ENCODE measurements around the gene GRK5.
"Not testable (repeated sequence)": the region's sequence is repeated elsewhere in the genome, so short reads cannot be mapped to it uniquely, and the experiment has no call there.

GRK5 gene

DNA sequence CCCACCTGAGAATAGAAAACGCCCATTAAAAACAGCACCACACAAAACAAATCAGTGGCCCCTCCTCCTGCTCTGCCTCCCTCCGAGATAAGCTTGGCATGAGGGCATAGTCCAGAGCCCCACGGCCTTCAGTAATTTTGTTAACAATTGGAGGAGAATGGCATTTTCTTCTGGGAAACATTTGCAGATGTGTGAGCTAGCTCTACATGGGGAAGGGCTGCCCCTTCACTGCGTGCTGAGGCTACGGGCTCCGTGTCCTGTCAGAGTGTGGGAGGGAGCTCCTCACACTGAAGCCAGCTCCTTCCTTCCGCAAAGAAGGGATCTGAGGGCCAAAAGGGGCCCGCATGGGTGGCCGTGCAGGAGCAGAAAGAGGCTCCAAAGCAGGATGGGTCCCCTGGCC is 15.2 kb downstream of the GRK5 start:
- no peak for DNase-seq (ENCODE audit: low read depth)

DNA sequence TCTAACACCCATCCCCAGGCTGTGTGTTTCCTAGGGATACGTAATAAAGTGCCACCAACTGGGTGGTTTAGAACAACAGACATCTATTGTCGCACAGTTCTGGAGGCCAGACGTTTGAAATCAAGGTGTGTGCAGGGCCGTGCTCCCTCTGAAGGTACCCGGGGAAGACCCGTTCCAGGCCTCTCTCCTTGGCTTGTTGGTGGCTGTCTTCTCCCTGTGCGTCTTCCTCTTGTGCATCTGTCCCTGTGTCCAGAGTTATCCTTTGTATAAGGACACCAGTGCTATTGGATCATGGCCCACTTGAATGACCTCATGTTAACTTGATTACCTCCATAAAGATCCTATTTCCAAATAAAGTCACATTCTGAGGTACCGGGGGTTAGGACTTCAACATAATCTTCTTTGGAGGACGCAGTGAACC is 15.6 kb downstream of the GRK5 start:
- DNase-seq (ENCODE audit: low read depth) = no peak

DNA sequence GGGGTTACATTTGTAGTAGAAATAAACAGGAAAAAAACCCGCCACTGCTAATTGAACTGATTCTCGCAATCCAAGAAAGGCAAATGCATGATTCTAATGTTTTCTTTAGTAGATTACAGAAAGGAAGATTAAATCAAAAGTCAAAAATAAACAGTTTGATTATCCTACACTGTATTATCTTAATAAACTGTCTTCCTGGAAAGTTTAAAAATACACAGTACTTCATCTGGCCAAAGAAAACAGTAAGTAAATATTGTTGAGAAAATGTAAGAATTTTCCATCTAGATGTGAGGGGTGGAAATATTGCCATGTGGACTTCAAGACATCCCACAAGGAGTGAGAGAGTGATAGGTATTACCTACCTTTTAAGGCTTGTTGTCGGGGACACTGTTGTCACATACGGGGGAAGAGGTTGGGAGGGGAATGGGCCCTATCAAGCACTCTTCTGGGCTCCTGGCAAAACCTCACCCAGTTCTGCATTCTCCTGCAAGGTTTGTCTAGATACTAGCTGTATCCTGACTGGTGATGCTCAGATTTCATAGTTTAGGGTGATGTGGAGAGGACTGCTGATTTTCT is 17.8 kb downstream of the GRK5 start:
- DNase-seq (ENCODE audit: low read depth) = peak; percentile 46

GRCh38 chr10:119227825-119228224 is 20.5 kb downstream of the GRK5 start:
- no peak for DNase-seq (ENCODE audit: low read depth)

DNA sequence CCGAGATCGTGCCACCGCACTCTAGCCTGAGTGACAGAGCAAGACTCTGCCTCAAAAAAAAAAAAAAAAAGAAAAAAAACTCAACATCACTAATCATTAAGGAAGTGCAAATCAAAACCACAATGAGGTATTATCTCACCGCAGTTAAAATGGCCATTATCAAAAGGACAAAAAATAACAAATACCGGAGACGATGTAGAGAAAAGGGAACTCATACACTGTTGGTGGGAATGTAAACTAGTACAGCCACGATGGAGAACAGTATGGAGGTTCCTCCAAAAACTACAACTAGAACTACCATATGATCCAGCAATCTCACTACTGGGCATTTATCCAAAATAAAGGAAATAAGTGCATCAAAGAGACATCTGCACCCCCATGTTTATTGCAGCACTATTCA is 24.3 kb downstream of the GRK5 start:
- DNase-seq (ENCODE audit: low read depth) = no peak

DNA sequence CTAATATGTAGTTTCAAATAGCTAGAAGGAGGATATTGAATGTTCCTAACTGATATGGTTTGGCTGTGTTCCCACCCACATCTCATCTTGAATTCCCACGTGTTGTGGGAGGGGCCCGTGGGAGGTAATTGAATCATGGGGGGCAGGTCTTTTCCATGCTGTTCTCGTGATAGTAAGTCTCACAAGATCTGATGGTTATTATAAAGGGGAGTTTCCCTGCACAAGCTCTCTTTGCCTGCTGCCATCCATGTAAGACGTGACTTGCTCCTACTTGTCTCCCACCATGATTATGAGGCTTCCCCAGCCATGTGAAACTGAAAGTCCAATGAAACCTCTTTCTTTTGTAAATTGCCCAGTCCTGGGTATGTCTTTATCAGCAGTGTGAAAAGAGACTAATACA is 25.1 kb downstream of the GRK5 start:
- not testable (repeated sequence) for DNase-seq (ENCODE audit: low read depth)

DNA sequence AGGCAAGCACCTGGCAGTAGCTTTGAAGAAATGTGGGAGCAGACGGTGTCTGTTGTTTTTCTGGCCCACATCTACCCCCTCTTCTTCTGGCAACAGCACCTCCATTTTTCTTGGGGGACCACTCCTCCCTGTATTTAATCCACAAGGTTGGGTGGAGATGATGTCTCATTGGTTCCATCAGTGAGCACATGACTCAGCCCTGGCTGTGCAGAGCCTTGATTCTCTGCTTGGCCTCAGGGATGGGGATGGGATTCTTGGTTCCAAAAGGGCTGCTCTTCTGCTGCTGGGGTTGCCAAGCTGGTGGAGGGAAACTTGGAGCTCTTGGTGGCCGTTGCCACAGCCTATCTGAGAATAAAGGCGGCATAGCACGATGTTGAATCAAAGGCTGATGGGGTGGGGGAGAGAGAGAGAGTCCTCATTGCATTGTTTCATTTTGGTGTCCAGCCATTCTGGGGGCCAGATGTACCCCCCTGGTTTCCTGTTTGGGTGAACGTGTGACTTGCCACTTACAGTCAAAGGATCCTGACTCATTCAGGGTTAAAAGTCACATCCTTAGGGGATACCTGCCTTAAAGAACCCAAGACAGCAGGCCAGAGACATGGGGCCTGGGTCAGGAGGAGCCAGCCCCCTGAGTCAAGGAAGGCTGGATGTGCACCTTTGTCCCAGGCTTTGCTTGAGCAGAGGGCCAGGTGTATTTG is 25.9 kb downstream of the GRK5 start:
- no peak for DNase-seq (ENCODE audit: low read depth)

- peak; percentile 32 for DNase-seq (ENCODE audit: low read depth)
Observed at GRCh38 chr10:119233821-119234220, 26.4 kb downstream of the GRK5 start.

DNA sequence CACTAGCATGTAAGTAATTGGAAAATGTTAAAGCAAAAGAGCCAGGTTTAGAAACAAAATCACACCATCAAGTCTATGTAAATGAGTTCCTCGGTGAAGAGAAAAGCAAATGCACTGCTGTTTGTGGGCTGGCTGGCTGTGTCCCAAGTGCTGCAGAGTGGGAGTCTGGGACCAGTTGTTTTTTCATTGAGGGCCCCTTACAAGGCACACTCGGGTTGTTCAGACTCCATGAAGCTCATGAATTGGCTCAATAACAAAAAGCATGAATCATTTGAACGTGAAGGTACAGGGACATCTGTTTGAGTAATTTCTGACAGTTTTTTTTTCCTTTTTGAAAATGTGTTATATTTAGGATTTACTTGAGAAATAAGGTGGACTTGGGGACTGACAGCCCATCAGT is 28.0 kb downstream of the GRK5 start:
- DNase-seq (ENCODE audit: low read depth) = peak; percentile 36

DNA sequence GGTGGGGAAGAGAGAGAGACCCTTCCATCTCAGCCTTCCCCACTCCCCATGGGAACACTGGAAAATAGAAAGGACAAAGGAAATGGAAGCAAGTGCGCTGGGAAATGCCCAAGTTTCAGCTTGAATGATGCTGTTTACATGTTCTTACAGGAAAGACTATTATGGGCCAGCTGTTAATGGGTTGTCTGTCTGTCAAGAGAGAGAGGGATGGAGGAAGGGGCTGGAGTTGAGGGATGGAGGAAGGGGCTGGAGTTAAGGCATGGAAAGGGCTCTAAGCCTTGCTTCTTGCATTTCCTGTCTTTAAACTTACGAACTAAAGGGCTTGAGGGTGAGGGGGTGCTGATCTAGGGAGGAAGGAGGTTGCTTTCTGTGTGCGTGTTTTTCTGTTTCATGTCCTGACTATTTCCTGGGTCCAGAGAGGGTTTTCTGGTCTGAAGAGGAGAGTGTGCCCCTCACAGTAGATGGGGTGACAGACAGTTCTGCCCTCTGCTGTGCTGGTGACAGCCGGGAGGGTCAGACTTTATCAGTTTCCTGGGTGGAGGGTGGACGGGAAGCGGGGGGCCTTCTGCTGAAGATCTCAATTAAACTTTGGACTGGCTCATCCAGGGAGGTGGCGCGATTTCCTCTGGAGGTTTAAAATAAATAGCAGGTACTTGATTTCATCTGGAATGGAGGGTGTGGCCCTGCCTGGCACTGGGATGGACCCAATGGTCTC is 30.5 kb downstream of the GRK5 start:
- DNase-seq (ENCODE audit: low read depth) = no peak

DNA sequence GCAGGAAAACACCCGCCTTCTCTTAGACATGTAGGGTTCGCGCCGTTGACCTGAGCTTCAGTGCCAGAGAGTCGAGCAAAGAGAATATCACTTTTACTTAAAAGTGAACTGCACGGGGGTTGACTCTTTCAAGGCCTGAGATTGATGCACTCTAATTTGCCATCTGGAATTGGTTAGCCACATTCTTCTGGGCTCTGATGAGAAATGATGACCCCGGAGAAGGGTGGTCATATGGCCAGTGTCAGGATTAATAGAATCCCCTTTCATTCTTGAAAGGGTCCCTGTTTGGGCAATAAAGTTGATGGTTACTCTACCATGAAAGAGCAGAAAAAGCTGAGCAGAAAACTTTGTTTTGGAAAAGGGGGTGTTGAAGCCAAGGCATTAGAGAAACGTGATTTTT is 31.2 kb downstream of the GRK5 start:
- peak; percentile 45 for DNase-seq (ENCODE audit: low read depth)

DNA sequence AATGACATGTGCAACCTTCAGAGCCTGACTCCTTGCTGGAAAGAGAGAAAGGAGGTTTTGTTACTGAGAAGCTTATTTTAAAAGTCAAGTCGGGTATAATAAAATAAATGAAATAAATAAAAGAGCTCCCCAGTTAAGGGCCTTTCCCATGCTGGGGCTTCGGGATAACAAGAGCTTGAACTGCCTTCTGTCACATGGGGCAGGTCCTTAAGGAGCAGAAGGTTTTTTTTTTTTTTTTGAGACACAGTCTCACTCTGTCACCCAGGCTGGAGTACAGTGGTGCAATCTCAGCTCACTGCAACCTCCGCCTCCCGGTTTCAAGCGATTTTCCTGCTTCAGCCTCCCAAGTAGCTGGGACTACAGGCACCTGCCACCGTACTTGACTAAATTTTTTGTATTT is 31.6 kb downstream of the GRK5 start:
- not testable (repeated sequence) for DNase-seq (ENCODE audit: low read depth)

GRCh38 chr10:119239630-119240029 is 32.3 kb downstream of the GRK5 start:
- DNase-seq (ENCODE audit: low read depth) = not testable (repeated sequence)

DNA sequence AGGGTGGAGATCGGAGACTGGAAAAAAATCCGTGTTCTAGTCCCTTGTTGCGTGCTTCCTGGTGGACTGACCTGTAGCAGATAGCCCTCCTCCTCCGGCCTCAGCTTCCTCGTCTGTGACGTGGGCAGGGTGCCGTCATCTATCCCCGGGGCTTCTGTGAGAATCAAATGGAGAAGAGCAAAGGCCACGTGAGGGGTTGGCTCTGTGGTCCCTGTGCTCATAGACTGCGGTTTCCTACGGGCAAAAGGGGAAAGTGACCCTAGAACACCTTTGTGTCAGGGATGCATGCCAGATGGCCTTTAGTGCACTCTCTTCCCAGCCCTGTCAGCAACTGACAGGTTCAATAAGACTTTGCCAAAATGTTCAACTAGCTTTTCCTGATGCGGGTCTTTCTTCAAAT is 33.7 kb downstream of the GRK5 start:
- DNase-seq (ENCODE audit: low read depth) = no peak

DNA sequence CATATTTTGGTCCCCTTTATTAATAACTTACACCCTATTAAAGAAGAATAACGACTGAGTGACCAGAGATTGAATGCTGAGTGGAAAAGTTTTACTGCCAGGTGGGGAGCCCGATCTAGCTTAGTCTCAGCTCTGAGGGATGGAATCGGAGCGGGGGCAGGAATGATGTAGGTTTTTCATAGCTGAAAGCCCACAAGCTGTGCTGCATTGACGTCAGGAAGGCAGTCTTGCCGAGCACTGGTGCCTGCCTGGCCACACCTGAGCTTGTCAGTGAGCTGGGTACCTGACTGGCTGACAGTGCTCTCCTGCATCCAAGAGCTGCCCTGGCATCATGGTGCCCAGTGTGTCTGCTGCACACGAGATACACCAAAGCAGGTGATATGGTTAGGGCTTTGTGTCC is 34.8 kb downstream of the GRK5 start:
- no peak for DNase-seq (ENCODE audit: low read depth)

- no peak for DNase-seq (ENCODE audit: low read depth)
Observed at GRCh38 chr10:119243488-119243887, 36.1 kb downstream of the GRK5 start.

DNA sequence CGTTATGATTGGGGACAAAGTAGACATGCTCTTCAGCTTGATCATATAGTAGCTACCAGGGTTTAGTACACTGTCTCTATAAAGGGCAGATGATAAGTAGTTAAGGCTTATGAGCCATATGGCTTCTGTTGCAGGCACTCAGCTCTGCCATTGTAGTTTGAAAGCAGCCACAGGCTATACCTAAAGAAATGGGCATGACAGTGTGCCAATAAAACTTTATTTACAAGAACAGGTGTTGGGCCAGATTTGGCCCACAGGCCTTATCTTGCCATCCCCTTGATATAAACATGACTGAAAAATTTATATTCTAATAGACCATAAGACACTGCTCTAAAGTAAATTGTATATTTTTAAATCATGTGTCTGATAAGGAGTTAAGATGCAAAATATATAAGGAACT is 36.6 kb downstream of the GRK5 start:
- no peak for DNase-seq (ENCODE audit: low read depth)

DNA sequence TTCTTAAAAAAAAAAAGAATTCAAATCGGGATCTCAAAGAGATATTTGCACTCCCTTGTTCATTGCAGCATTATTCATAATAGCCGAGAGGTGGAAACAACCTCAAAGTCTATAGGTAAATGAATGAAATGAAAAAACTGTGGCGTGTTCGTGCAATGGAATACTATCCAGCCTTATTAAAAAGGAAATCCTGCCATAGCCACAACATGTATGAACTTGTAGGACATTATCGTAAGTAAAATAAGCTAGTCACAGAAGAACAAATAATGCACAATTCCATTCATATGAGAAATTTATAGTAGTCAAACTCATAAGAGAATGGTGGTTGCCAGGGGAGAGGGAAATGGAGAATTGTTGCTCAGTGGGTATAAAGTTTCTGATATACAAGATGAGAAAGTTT is 37.9 kb downstream of the GRK5 start:
- DNase-seq (ENCODE audit: low read depth) = no peak

DNA sequence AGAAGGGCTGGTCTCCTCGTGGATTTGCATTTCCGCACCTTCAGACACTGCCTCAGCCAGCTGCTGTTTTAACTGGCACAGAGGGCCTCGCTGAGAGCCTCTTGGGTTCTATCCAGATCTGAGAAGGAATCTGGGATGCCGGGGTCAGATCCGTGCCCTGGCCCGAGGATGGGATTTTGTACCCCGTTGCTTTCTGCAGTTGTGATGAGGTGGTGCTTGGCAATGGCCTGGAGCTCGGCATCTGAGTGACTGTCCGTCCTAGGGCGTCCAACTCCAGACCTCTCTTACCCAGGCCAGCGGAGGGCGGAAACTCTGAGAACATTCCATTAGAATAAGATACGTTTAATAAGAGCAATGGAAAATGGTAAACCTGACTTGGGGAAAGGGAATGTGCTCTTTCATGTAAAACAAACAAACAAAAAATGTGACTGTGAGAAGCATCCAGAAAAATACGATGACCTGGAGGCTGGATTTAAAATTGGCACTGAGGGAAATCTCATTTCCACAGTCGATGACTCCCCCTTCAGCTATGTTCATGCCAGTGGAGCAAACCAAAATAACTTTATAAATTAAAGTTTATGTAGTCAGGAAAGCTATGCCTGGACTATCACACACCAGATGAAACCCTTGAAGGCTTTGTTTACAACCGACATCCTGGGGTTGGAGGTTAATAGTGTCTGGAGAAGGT is 39.6 kb downstream of the GRK5 start:
- peak; percentile 98 for DNase-seq (ENCODE audit: low read depth)

DNA sequence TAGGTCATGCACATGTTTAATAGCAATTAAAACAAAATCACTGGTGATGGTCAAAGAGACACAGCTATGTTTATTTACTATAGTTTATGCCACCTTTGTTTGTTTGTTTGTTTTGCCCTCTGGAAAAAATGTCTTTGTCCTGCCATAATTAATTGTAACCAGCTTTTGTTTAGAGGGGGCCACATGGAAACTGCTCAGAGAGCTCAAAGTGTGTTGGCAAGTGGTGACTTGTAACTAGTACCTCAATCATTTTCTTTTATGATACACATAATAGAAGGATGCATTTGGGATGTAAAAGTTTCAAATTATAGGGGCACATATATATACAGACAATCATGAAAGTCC is 40.2 kb downstream of the GRK5 start:
- DNase-seq (ENCODE audit: low read depth) = no peak

DNA sequence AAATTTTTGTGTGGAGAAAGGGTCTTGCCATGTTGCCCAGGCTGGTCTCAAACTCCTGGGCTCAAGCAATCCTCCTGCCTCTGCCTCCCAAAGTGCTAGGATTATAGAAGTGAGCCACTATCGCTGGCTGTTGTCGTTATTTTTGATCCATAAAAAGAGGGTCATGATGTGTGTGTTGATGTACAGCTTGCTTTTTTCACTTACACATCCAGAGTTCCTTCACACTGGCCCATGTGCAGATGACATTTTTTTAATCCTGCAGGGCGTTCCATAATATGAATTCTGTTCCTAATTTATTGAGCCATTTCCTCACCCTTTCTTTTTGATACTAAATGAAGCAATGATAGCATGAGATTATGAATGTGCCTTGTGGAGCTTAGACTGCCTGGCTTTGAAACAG is 40.8 kb downstream of the GRK5 start:
- DNase-seq (ENCODE audit: low read depth) = no peak

DNA sequence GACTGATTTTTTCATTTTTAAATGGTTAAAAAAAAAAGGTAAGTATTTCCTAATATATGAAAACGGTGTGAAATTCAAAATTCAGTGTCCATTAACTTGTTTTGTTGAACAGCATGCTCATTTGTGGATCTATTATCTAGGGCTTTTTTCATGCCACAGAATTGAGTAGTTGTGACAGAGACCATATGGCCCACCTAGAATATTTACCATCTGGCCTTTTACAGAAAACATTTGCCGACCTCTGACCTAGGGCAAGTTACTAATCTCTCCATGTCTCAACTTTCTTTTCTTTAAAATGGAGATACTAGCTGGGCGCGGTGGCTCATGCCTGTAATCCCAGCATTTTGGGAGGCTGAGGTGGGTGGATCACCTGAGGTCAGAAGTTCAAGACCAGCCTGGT is 41.3 kb downstream of the GRK5 start:
- DNase-seq (ENCODE audit: low read depth) = no peak
